Ishikawa (cell line): ENCODE results near the gene SLC17A9.

ENCODE experiments used
- CEBPB ChIP-seq: IDR thresholded peaks from 2 replicates; pipeline ENCODE4 v1.6.1; 2012
- CREB1 ChIP-seq: IDR thresholded peaks from 2 replicates; pipeline ENCODE4 v1.6.1; 2012; ENCODE audit warnings: low read depth
- EGR1 ChIP-seq: IDR thresholded peaks from 2 replicates; pipeline ENCODE4 v1.6.1; 2012
- EP300 ChIP-seq: IDR thresholded peaks from 2 replicates; pipeline ENCODE4 v1.6.1; 2012; ENCODE audit warnings: borderline replicate concordance
- FOXM1 ChIP-seq: IDR thresholded peaks from 2 replicates; pipeline ENCODE4 v1.6.1; 2012; ENCODE audit warnings: low read depth, borderline replicate concordance
- NFIC ChIP-seq: IDR thresholded peaks from 2 replicates; pipeline ENCODE4 v1.6.1; 2012
- RAD21 ChIP-seq: IDR thresholded peaks from 2 replicates; pipeline ENCODE4 v1.6.1; 2012; ENCODE audit warnings: low read depth
- TAF1 ChIP-seq: IDR thresholded peaks from 2 replicates; pipeline ENCODE4 v1.6.1; 2012; ENCODE audit warnings: low read depth, mild to moderate bottlenecking
- TCF12 ChIP-seq: IDR thresholded peaks from 2 replicates; pipeline ENCODE4 v1.6.1; 2012; ENCODE audit warnings: low read depth
- TEAD4 ChIP-seq: IDR thresholded peaks from 2 replicates; pipeline ENCODE4 v1.6.1; 2012
- YY1 ChIP-seq: IDR thresholded peaks from 2 replicates; pipeline ENCODE4 v1.6.1; 2012; ENCODE audit warnings: low read depth
- ZBTB7A ChIP-seq: IDR thresholded peaks from 2 replicates; pipeline ENCODE4 v1.6.1; 2012; ENCODE audit warnings: low read depth
- TF ChIP-seq, protein P1 (sequence below): IDR thresholded peaks from 2 replicates; pipeline ENCODE4 v1.6.1; 2012
- TF ChIP-seq, protein P2 (sequence below): IDR thresholded peaks from 2 replicates; pipeline ENCODE4 v1.6.1; 2012
- TF ChIP-seq, protein P3 (sequence below): IDR thresholded peaks from 2 replicates; pipeline ENCODE4 v1.6.1; 2012; ENCODE audit warnings: low read depth, mild to moderate bottlenecking

Gene SLC17A9

DNA sequence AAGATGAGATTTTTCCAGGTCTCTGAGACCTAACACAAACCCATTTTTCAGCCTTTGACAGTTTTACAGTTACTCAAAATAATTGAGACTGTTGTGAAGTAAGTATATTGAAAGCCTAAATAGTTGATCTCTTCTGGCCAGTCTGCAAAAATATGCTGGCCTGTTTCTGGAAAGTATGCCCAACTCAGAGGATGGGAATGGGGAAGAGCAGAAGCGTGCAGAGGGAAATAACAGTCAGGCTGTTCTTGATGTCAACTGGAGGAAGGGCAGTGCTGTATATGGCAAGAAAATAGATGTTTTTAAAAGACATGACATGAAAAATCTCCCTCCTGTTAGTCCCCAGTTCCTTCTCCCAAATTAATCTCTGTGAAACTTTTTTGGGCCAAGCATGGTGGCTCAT is 10.7 kb upstream of the SLC17A9 start:
- no peak for TF ChIP-seq EGR1

DNA sequence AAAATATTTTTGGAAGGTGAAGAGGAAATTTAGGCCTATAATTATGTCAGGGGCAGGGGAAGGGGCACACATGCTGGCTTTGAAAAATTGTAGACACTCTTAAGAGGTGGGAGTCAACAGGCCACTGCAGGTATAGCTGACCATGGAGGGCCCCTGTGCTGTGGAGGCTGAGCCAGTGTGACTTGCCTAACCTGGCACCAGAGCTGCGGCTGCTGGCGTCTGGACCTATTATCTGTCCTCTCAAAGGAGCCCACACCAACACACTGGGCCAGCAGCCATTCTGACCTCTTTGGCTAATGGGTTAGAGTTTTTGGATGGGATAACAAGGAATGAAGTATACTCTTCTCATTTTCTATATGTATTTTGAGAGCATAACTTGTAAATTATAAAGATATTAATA is 10.1 kb upstream of the SLC17A9 start:
- no peak for TF ChIP-seq YY1
- TF ChIP-seq, protein P1, sequence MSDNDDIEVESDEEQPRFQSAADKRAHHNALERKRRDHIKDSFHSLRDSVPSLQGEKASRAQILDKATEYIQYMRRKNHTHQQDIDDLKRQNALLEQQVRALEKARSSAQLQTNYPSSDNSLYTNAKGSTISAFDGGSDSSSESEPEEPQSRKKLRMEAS, result no peak
- no peak for TF ChIP-seq TAF1
- TF ChIP-seq EP300, result no peak
- TF ChIP-seq, protein P2, sequence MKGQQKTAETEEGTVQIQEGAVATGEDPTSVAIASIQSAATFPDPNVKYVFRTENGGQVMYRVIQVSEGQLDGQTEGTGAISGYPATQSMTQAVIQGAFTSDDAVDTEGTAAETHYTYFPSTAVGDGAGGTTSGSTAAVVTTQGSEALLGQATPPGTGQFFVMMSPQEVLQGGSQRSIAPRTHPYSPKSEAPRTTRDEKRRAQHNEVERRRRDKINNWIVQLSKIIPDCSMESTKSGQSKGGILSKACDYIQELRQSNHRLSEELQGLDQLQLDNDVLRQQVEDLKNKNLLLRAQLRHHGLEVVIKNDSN, result no peak
- no peak for TF ChIP-seq TCF12
- TF ChIP-seq RAD21, result no peak
- no peak for TF ChIP-seq TEAD4
- no peak for TF ChIP-seq CREB1
- TF ChIP-seq, protein P3, sequence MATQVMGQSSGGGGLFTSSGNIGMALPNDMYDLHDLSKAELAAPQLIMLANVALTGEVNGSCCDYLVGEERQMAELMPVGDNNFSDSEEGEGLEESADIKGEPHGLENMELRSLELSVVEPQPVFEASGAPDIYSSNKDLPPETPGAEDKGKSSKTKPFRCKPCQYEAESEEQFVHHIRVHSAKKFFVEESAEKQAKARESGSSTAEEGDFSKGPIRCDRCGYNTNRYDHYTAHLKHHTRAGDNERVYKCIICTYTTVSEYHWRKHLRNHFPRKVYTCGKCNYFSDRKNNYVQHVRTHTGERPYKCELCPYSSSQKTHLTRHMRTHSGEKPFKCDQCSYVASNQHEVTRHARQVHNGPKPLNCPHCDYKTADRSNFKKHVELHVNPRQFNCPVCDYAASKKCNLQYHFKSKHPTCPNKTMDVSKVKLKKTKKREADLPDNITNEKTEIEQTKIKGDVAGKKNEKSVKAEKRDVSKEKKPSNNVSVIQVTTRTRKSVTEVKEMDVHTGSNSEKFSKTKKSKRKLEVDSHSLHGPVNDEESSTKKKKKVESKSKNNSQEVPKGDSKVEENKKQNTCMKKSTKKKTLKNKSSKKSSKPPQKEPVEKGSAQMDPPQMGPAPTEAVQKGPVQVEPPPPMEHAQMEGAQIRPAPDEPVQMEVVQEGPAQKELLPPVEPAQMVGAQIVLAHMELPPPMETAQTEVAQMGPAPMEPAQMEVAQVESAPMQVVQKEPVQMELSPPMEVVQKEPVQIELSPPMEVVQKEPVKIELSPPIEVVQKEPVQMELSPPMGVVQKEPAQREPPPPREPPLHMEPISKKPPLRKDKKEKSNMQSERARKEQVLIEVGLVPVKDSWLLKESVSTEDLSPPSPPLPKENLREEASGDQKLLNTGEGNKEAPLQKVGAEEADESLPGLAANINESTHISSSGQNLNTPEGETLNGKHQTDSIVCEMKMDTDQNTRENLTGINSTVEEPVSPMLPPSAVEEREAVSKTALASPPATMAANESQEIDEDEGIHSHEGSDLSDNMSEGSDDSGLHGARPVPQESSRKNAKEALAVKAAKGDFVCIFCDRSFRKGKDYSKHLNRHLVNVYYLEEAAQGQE, result no peak
- TF ChIP-seq ZBTB7A, result no peak

DNA sequence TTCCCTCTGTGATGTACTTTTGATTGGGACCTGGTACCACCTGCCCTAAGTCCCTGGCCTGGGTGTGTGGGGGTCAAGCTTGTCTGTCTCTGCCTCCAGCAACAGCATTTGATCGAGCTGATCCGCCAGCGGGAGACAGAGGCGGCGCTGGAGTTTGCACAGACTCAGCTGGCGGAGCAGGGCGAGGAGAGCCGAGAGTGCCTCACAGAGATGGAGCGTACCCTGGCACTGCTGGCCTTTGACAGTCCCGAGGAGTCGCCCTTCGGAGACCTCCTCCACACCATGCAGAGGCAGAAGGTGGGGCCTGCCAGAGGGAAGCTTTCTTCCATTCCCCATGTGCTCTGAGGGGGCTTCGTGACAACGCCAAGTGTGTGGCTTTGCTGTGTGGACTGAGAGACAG is 9.1 kb upstream of the SLC17A9 start:
- no peak for TF ChIP-seq TAF1
- no peak for TF ChIP-seq CREB1
- no peak for TF ChIP-seq ZBTB7A
- TF ChIP-seq EGR1, result no peak
- no peak for TF ChIP-seq RAD21
- TF ChIP-seq FOXM1, result no peak
- TF ChIP-seq TEAD4, result no peak
- no peak for TF ChIP-seq TCF12
- TF ChIP-seq, protein P2, result no peak
- TF ChIP-seq, protein P1, result no peak
- no peak for TF ChIP-seq CEBPB
- no peak for TF ChIP-seq EP300
- TF ChIP-seq YY1, result no peak
- TF ChIP-seq NFIC, result no peak
- TF ChIP-seq, protein P3, result no peak

DNA sequence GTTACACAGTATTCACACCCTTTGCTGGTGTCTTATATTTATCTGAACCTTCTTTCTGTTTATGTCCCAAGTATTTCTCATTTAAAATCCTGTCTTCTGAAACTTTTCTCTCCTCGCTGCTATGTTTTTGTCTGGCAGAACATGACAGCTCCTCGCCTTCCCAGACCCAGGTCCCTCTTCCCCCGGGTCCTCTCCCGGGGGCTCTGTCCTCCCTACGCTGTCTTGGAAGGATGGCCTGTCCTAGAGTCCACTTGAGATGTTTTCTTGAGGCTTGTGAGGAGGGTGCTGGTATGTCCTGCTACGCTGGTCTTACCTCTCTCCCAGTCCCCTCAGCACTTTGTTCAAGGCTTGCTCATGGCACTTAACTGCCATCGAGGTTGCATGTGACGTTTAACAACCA is 8.3 kb upstream of the SLC17A9 start:
- TF ChIP-seq FOXM1 (no peak), EGR1 (no peak), EP300 (no peak), NFIC (no peak), YY1 (no peak), CREB1 (no peak), RAD21 (no peak)
- TF ChIP-seq, protein P1, result no peak

DNA sequence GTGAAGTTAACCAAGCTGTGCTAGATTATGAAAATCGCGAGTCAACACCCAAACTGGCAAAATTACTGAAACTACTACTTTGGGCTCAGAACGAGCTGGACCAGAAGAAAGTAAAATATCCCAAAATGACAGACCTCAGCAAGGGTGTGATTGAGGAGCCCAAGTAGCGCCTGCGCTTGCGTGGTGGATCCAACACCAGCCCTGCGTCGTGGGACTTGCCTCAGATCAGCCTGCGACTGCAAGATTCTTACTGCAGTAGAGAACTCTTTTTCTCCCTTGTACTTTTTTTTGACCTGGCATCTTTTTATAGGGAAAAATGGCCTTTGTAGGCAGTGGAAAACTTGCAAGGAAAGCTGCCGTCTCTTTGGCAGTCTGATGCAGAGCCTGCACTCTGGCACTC is 7.8 kb upstream of the SLC17A9 start:
- TF ChIP-seq TCF12, result no peak
- no peak for TF ChIP-seq FOXM1
- no peak for TF ChIP-seq CEBPB
- TF ChIP-seq RAD21, result no peak
- no peak for TF ChIP-seq TAF1
- TF ChIP-seq EP300, result no peak
- no peak for TF ChIP-seq YY1
- TF ChIP-seq EGR1, result no peak
- TF ChIP-seq, protein P1, result no peak
- TF ChIP-seq NFIC, result no peak
- no peak for TF ChIP-seq TEAD4
- TF ChIP-seq CREB1, result no peak
- no peak for TF ChIP-seq ZBTB7A
- TF ChIP-seq, protein P2, result no peak
- TF ChIP-seq, protein P3, result no peak
